NCI-H128 (cell line): ENCODE data around the gene CCDC148.
"Not testable (repeated sequence)": the region's sequence is repeated elsewhere in the genome, so short reads cannot be mapped to it uniquely, and the experiment has no call there.

Source experiments
- DNase-seq: peaks from one replicate; lab custom pipeline; 2025; ENCODE audit not compliant: unreplicated experiment; lab: John Stamatoyannopoulos, UW

The CCDC148 gene

GRCh38 chr2:158359846-158360245 lies 96.7 kb downstream of the CCDC148 start:
- DNase-seq = no peak

- DNase-seq = no peak
These were observed 98.9 kb downstream of the CCDC148 start for GRCh38 chr2:158357699-158358098.

DNA sequence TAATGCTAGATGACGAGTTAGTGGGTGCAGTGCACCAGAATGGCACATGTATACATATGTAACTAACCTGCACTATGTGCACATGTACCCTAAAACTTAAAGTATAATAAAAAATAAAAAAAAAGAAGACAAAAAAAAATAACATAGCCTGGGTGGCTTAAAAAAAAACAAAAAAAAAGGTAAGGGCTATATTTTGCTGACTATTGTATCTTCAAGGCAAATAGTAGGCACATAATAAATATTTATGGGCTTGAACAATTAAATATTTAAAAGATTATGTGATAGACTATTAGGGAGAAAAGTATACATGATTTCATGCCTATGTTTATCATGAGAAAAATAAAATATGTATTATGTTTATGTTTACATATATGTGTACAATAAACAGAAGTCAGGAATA lies 99.4 kb downstream of the CCDC148 start:
- DNase-seq = no peak

DNA sequence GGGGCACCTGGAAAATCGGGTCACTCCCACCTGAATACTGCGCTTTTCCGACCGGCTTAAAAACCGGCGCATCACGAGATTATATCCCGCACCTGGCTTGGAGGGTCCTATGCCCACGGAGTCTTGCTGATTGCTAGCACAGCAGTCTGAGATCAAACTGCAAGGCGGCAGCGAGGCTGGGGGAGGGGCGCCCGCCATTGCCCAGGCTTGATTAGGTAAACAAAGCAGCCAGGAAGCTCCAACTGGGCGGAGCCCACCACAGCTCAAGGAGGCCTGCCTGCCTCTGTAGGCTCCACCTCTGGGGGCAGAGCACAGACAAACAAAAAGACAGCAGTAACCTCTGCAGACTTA lies 105.1 kb downstream of the CCDC148 start:
- DNase-seq = not testable (repeated sequence)

- DNase-seq = not testable (repeated sequence)
These were observed 105.6 kb downstream of the CCDC148 start for GRCh38 chr2:158350751-158351465.

GRCh38 chr2:158346032-158346431 lies 110.5 kb downstream of the CCDC148 start:
- no peak for DNase-seq

DNA sequence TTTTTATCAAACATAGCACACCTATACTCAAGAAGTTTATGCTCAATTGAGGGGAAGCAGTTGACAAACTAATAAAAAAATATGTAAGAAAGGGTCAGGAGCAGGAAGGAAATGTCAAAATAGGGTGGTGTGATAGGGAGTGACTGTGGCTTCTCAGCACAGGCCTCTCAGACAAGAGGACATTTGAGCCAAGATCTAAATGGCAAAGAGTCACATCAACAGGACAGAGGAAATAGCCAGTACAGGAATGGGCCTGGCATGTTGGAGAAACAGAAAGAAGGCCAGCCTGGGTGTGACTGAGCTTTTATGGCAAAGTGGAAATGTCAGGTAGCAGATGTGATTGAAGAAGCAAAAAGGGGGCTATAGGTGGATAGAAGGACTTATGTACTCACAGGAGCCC lies 117.0 kb downstream of the CCDC148 start:
- DNase-seq = no peak

- no peak for DNase-seq
These were observed 119.5 kb downstream of the CCDC148 start for GRCh38 chr2:158337018-158337417.

GRCh38 chr2:158331799-158332198 lies 124.8 kb downstream of the CCDC148 start:
- not testable (repeated sequence) for DNase-seq

DNA sequence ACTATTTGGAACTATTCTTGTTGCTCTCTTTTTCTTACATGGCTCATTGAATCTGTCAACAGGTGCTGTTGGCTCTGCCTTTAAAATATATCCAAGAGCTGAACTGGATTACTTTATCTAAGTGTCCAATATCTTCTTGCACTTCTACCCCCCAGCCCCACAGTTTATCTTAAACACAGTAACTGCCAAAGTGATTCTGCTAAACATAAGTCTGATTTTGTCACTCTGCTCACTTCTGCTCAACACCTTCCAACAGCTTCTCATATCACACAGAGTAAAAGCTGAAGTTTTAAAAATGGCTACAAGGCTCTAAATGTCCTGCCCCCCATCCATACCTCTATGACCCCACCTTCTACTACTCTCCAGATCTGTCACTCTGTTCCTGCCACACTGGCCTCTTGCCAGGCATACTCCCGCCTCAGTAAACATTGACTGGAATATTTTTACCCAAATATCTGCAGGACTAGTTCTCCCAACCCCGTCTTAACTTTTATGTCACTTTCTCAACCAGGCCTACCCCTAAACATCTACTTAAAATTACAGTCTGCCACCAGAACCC lies 130.7 kb downstream of the CCDC148 start:
- DNase-seq = no peak

DNA sequence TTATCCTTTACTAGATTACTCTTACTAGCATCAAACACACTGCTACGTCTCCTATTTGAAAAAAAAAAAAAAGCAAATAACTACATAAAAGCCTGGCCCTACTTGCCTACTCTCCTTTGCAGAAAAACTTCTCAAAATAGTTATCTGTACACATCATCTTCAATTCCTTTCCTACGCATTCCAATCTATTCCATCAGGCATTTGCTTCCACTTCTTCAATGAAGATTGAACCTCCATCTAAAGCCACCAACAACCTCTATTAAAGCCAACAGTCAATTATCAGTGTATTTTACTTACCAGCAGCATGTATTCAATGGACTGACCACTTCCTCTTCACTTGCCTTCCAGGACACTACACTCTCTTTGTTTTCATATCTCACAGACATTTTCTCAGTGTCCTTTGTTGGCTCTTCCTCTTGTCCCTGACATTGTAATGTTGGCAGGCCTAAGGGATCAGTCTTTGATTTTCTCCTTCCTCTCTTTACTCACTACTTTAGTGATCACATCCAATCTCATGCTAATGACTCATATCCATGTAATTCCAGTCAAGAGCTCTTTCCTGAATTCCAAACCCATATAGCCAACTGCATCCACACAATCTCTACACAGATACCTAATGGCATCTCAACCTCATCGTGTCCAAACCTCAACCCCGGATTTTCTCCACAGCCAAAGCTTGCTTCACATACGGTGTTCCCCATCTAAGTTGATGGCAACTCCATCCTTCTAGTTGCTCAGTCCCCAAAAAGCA lies 131.3 kb downstream of the CCDC148 start:
- no peak for DNase-seq

- no peak for DNase-seq
These were observed 133.2 kb downstream of the CCDC148 start for GRCh38 chr2:158323381-158323780.

- no peak for DNase-seq
These were observed 135.3 kb downstream of the CCDC148 start for GRCh38 chr2:158321264-158321663.

DNA sequence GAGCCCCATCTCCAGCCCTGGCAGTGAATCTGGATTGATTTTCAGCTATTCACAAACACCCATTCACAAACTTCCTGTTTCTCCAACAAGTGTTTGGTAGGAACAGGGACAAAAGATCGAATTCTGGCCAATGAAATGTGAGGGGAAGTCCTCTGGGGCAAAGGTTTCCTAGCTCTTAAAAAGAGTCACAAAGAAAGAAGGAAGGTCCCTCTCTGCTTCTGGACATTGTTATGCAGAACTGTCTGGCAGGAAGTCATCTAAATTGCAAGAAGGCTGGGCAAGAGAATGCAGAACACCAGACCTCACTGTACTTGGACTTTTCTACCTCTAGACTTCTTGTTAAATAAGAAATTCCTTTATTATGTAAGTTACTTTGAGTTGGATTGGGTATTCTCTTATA lies 137.3 kb downstream of the CCDC148 start:
- no peak for DNase-seq

- no peak for DNase-seq
These were observed 138.9 kb downstream of the CCDC148 start for GRCh38 chr2:158317642-158318041.

GRCh38 chr2:158315803-158316414 lies 140.6 kb downstream of the CCDC148 start:
- DNase-seq = no peak

GRCh38 chr2:158315000-158315399 lies 141.6 kb downstream of the CCDC148 start:
- no peak for DNase-seq

DNA sequence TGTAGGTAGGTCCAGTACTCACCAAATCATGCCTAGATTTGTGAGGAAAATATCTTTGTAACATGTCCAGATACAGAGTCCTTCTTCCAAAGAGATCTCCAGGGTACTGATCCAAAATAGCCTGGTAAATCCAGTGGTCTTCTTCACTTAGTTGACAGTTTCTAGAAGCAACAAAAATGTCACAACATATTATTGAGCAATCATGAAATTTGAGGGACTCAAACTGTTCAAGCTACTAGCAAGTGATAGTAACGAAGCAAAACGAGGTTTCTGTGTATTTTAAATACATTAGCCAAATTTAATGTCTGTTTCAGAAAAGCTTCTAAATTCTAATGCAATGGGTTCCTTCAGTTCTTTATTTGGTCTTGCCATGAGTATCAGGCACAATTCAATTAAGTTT lies 142.8 kb downstream of the CCDC148 start:
- no peak for DNase-seq

GRCh38 chr2:158312981-158313380 lies 143.6 kb downstream of the CCDC148 start:
- DNase-seq = no peak

DNA sequence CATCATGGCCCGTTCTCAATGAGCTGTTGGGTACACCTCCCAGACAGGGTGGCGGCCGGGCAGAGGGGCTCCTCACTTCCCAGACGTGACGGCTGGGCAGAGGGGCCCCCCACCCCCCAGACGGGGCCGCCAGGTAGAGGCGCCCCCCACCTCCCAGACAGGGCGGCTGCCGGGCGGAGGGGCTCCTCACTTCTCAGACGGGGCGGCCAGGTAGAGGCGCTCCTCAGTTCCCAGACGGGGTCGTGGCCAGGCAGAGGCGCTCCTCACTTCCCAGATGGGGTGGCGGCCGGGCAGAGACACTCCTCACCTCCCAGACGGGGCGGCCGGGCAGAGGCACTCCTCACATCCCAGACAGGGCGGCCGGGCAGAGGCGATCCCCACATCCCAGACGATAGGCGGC lies 146.1 kb downstream of the CCDC148 start:
- not testable (repeated sequence) for DNase-seq

- no peak for DNase-seq
These were observed 151.1 kb downstream of the CCDC148 start for GRCh38 chr2:158305501-158305900.

- DNase-seq = no peak
These were observed 156.2 kb downstream of the CCDC148 start for GRCh38 chr2:158300394-158300793.
